Occipital lobe (tissue), 2 donors: ENCODE measurements around the gene DHRS3. TPM values are rescaled to one million over a fixed set of nuclear protein-coding genes. Genes with fewer than 3 reads are reported as not detected.

Experiments
- DNase-seq: peaks from one replicate; lab custom pipeline; 2025; lab: John Stamatoyannopoulos, UW
- total RNA-seq: library from RNA; depleted of rRNA; stranded (reverse); fragments of >200 nt; gene quantifications from one replicate; pipeline ENCODE4 v1.2.3, GENCODE V29; 2014

The DHRS3 gene
- total RNA-seq, 1 donor from 2014 or later: 11.5 TPM

GRCh38 chr1:12640237-12640957, 22.4 kb upstream of the DHRS3 start:
- DNase-seq: no peak

DNA sequence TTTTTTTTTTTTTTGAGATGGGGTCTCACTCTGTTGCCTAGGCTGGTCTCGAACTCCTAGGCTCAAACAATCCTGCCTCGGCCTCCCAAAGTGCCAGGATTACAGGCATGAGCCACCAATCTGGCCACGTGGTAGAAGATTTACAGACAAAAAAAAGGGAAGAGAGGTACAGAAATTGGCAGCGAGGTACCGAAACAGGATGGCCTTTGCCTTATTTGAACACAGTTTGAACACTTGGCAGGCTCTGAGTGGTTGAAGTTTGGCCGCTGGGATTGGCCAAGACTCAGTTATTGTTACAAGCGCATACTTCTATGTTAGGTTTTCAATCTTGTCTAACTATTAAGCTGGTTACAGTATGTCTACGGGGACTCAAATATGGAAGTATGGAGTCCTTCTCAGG, 19.7 kb upstream of the DHRS3 start:
- no peak for DNase-seq

DNA sequence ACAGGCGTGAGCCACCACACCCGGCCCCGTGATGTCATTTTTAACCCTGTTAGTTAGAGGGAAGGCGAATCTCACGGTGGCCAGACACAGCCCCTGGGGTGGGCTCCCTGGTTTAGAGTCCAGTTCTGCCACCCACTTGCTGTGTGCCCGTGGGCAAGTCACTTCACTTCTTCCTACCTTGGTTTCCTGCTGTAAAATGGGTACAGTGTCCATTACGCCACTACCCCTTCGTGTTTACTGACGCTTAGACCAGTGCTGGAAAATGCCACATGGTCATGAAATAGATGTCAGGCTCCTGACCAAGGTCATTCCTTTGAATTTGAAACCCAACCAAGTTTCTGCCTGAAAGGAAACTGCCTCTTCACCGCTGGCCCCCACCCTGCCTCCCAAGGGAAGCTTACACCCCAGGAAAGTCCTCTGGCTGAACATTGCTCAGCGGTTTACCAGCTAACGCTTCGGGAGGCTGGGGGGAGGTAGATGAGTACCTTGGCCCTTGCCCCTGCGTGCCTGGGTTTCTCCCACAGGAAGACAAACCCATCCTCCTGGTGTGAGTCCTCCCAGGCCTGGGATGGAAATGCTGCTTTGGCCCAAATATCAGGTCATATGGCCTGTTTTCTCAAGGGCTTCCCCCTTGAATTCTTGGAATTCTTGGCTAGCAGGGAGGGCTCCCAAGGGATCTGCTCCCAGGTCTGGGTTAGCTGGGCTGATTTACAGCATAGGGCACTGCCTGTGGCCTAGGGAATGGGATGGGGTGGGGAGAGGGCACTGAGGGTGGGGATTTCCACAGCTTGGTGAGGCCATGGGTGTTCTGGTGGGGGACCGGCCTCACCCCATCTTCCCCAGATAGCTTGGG, 18.3 kb upstream of the DHRS3 start:
- no peak for DNase-seq

DNA sequence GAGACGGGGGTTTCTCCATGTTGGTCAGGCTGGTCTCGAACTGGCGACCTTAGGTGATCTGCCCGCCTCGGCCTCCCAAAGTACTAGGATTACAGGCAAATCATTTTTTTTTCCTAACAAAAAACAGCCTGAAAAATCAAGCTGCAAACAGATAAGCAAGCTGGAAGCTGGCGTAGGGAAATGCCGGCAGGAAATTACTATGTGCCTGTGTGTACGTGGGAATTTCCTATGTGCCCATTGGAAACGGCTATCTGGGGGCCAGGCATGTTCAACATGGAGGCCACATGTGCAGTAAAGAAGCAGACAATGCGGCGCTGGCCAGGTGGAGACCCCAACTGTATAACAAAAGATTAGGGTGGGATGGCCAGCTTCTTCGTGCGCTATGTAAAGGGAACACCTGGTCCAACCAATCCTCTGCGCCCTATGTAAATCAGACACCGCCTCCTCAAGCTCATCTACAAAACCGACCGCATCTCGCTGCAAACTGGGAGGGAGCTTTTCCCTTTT, 16.7 kb upstream of the DHRS3 start:
- no peak for DNase-seq

DNA sequence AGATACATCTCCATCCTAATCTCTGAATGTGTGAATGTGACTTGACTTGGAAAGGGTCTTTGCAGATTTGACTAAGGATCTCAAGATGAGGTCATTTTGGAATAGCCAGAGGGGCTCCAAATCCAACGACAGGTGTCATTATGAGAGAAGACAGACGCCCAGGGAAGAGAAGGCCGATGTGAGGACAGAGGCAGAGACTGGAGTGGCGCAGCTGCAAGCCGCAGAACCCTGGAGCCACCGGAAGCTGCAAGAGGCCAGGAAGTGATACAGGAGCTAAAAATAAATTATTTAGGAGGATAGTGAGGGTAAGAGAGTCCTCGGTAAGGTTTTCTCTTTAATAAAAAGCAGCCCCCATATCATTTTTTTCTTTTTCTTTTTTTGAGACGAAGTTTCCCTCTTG, 16.1 kb upstream of the DHRS3 start:
- no peak for DNase-seq

- no peak for DNase-seq
Observed at GRCh38 chr1:12631571-12631970, 13.6 kb upstream of the DHRS3 start.

GRCh38 chr1:12630946-12631530, 13.0 kb upstream of the DHRS3 start:
- no peak for DNase-seq

GRCh38 chr1:12629985-12630760, 12.2 kb upstream of the DHRS3 start:
- no peak for DNase-seq

DNA sequence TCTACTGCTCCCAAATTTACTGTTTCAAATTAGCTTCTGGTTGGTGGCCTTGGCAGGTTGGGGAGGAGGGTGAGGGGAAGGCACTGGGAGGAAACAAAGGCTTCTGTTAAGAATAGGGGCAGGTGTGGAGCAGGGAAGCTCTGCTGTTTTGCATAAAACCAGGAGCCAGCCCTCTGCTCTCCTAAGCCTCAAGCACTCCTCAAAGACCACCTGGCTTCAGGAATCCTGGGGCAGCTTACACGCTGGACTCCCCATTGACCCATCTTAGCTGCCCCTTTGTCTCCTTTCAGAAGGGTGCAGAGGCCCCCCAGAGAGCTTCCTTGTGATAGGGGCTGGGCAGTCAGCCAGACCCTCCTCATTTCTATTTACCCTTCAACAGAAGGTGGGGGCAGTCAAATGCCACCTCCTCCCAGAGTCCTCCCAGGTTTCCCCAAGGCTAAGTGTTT, 11.5 kb upstream of the DHRS3 start:
- DNase-seq: no peak

DNA sequence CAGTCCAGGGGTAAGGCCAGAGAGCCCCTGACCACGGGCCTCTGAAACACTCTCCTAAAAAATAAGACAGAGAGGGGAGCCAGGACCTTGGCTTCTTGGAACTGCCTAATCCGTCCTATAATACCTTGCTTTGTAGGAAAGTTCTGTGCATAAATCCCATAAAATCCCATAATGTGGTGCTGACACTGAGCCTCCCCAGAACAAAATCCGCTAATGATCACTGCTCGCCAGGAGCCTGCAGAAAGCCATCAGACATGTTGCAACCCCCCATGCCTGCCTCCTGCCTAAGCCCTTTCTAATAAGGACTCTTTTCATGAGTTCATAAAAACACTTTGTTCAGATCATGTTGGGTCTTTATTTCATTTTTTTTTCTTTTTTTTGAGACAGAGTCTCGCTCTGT, 9.3 kb upstream of the DHRS3 start:
- no peak for DNase-seq

- no peak for DNase-seq
Observed at GRCh38 chr1:12626888-12627287, 8.9 kb upstream of the DHRS3 start.

DNA sequence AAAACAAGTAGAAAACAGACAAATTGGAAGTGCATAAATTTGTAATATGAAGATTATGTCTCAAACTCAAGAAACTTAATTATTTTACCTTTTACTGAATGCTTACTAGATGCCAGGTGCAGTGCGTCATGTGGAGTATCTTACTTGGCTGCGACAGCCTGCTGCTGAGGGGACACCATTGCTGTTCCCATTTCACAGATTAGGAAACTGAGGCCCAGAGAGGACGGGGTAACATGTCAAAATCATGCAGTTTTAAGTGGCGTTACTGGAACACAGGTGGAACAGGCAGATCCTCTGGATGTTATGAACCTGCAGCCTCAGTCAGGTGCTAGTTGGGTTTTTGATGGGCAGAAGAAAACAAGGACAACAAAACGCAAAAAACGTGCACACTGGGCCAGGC, 7.3 kb upstream of the DHRS3 start:
- DNase-seq: no peak

- no peak for DNase-seq
Observed at GRCh38 chr1:12622506-12622905, 4.5 kb upstream of the DHRS3 start.

- no peak for DNase-seq
Observed at GRCh38 chr1:12621346-12622335, 3.6 kb upstream of the DHRS3 start.

GRCh38 chr1:12620931-12621330, 2.9 kb upstream of the DHRS3 start:
- no peak for DNase-seq

- no peak for DNase-seq
Observed at GRCh38 chr1:12620488-12620865, 2.5 kb upstream of the DHRS3 start.

DNA sequence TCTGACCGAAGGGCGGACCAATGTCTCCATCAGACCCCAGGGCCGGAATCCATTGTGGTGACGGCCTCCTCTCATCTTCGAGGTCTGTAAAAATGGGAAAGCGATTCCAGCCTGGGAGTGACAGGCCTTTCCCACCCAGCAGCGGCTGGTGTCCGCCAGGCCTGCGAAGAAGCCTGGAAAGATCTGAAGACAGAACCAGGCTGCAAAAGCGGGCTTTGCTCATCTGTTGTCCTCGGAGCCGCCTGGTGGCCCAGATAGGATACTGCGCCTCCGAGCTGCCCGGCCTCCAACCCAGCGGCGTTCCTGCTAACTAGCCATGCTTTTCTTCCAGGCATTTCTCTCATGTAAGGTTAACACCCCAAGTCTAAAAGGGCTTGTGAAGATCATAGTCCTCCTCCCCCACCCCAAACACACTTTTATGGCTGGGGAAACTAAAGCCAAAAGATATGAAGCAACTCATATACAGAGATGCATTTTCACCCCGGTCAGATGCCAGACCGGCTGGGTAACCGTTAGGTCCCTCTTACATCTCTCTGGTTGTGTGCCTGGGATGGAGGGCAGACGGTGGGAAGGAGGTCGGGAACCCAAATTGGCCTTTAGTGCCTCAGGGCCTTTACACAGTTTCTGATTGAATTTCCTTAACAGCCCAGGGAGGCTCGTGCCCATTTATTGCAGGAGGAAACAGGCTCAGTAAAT, 1.9 kb upstream of the DHRS3 start:
- peak; percentile 79 for DNase-seq

GRCh38 chr1:12618965-12619791, 1.2 kb upstream of the DHRS3 start:
- peak; percentile 43 for DNase-seq

DNA sequence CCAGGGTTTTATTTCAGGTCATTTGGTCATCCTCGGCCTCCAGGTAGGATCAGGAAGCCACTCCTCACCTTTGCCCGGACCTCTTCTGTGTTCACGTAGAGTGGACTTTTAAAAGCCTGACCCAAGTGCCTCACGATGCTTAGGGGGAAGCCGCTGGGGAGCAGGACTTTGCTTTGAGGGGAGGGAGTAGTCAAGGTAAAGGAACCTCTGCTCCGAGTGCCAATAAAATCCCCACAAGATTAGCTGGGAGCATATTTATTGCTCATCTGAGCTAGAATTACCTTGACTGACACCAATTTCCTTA, 603 bp upstream of the DHRS3 start:
- no peak for DNase-seq
